B cell (primary cell): ENCODE measurements around the gene PEA15.

Experiments
- EZH2 ChIP-seq: IDR thresholded peaks from 2 replicates; pipeline ENCODE4 v1.6.1; 2012; ENCODE audit warnings: borderline replicate concordance, low read depth, mild to moderate bottlenecking, moderate library complexity, low read length; ENCODE audit not compliant: insufficient read depth, poor library complexity, severe bottlenecking
- TF ChIP-seq, protein P1 (sequence below): fragments of 200-600 bp; IDR thresholded peaks from one replicate; pipeline ENCODE4 v1.8.0; 2022; ENCODE audit warnings: antibody characterized with exemption, mild to moderate bottlenecking

DNA sequence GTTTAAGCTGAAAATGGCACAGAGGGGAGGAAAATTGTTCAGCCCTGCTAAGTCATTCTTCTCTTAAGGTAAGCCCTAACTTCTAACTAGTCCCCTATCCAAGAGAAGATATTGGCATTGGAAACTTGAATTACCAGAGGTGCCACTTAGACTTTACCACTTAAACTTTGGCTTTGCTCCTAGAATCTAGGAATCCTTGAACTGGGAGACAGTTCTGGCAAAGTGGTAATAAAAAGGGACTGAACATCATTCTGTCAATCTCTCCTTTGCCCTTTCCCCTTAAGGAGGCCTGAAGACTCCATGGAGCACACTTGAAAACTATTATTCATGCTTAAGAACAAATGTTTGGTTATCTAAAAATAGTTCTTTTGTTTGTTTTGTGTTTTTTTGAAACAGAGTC, 45.3 kb upstream of the PEA15 start:
- TF ChIP-seq, protein P1, sequence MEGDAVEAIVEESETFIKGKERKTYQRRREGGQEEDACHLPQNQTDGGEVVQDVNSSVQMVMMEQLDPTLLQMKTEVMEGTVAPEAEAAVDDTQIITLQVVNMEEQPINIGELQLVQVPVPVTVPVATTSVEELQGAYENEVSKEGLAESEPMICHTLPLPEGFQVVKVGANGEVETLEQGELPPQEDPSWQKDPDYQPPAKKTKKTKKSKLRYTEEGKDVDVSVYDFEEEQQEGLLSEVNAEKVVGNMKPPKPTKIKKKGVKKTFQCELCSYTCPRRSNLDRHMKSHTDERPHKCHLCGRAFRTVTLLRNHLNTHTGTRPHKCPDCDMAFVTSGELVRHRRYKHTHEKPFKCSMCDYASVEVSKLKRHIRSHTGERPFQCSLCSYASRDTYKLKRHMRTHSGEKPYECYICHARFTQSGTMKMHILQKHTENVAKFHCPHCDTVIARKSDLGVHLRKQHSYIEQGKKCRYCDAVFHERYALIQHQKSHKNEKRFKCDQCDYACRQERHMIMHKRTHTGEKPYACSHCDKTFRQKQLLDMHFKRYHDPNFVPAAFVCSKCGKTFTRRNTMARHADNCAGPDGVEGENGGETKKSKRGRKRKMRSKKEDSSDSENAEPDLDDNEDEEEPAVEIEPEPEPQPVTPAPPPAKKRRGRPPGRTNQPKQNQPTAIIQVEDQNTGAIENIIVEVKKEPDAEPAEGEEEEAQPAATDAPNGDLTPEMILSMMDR, result no peak
- TF ChIP-seq EZH2, result no peak
